Measurements from ENCODE around the gene MINDY4. TPM values are rescaled to one million over a fixed set of nuclear protein-coding genes. Genes with fewer than 3 reads are reported as not detected.

The MINDY4 gene
- total RNA-seq, 1 experiment from 2014 or later: 1.5 TPM

DNA sequence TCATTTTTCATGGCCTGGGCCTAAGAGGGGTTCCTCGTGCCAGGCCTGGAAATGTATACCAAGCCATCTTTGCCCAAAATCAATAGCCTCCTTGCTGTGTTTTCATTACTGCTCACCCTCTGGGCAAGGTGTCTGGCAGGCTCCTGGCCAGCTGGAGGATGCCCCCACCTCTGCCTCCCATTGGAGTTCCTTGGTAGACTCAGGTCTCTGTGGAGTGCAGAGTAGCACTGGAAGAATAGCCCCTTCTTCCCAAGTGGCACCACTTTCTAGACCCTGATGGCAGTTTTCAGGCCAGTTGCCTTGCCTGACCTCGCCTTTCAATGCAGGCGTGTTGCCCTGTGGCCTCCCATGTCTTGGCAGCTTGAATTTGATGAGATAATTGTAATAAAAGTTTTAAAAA is 84.7 kb downstream of the MINDY4 start:
- H3K79me2 ChIP-seq (ENCODE audit: low read length): no peaks in the 10 kb centered on the region
- H3K9ac ChIP-seq (ENCODE audit: low read length): no peak overlapping the region
- no peak overlapping the region for H3K27ac ChIP-seq (ENCODE audit: low read length)
- no peaks in the 10 kb centered on the region for H3K4me1 ChIP-seq (ENCODE audit: low read length)
- no peak for DNase-seq
- no peaks in the 10 kb centered on the region for H3K27me3 ChIP-seq (ENCODE audit: low read length)
- H3K36me3 ChIP-seq (ENCODE audit: insufficient read depth, low read length): no peaks in the 10 kb centered on the region
- no peak overlapping the region for H2AFZ ChIP-seq (ENCODE audit: low read length)
- H3K9me3 ChIP-seq (ENCODE audit: low read length): no peaks in the 10 kb centered on the region
- no peaks in the 10 kb centered on the region for H4K20me1 ChIP-seq (ENCODE audit: insufficient read depth, low read depth, low read length)
- H3K4me3 ChIP-seq (ENCODE audit: low read length): no peak overlapping the region
- H3K9me2 ChIP-seq (replicated peaks; ENCODE audit: insufficient read depth, low read length): no peaks in the 10 kb centered on the region
- no peak overlapping the region for H3K4me2 ChIP-seq (ENCODE audit: low read depth, low read length, poor library complexity, severe bottlenecking)

DNA sequence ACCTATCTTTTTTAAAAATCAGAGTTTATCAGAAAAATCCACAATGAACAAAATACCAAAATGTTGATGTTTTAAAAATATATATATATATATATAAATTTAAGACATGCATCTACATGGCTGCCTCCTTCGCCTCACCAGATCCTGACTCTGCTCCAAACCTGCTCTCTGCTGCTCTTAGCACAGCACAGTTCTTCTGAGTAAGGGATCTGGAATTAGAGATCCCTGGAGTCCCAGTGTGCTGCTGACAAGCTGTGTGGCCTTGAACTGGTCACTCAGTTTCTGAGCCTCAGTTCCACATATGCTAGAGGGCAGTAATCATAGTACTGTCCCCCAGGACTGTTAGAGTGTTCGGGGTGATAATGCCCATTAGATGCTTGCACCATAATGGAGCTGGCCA is 87.4 kb downstream of the MINDY4 start:
- no peaks in the 10 kb centered on the region for H3K36me3 ChIP-seq (ENCODE audit: insufficient read depth, low read length)
- H3K4me3 ChIP-seq (ENCODE audit: low read length): no peak overlapping the region
- no peaks in the 10 kb centered on the region for H3K9me3 ChIP-seq (ENCODE audit: low read length)
- DNase-seq: no peak
- H3K4me1 ChIP-seq (ENCODE audit: low read length): peaks cover under 1% of the 10 kb centered on the region; the same call in 1 of the 2 replicates
- no peak overlapping the region for H3K9ac ChIP-seq (ENCODE audit: low read length)
- H3K4me2 ChIP-seq (ENCODE audit: low read depth, low read length, poor library complexity, severe bottlenecking): no peak overlapping the region
- no peak overlapping the region for H2AFZ ChIP-seq (ENCODE audit: low read length)
- H3K9me2 ChIP-seq (replicated peaks; ENCODE audit: insufficient read depth, low read length): no peaks in the 10 kb centered on the region
- no peak overlapping the region for H3K27ac ChIP-seq (ENCODE audit: low read length)
- H3K27me3 ChIP-seq (ENCODE audit: low read length): no peaks in the 10 kb centered on the region
- no peaks in the 10 kb centered on the region for H3K79me2 ChIP-seq (ENCODE audit: low read length)
- no peaks in the 10 kb centered on the region for H4K20me1 ChIP-seq (ENCODE audit: insufficient read depth, low read depth, low read length)

DNA sequence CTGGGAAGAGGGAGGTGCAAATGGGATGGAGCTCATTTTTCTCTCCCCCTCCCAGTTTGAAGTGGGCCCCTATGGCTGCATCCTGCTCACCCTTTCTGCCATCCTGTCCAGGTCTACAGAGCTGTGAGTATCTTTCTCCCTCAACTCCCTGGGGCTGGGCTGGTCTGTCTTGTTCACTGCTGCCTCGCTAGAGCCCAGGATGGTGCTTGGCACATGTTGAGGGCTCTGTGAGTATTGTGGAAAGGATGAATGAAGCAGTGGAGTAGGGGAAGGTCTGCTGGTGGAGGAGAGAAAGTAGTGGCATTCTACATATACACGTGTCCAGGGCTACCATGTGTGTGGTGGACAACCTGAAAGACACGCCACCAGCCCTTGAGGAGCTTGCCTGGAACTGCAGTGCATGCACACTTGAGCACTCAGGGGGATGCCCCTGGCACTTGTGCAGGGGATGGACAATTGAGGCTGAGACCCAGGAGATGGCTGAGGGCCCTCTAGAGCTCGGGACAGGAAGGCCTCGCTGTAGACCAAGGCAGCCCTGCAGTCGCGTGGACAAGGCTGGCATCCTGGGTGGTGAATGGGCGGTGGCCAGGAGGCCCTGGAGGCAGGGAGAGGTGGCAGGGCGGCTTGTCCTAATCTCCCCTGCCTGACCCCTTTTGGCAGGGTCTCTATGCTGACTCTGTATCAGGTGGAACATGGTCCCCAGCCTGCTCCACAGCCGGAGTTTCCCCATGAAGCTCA is 88.2 kb downstream of the MINDY4 start:
- Histone ChIP-seq H4K20me1 (ENCODE audit: insufficient read depth, low read depth, low read length) (no peaks in the 10 kb centered on the region), H3K36me3 (ENCODE audit: insufficient read depth, low read length) (no peaks in the 10 kb centered on the region), H3K9me2 (replicated peaks; ENCODE audit: insufficient read depth, low read length) (no peaks in the 10 kb centered on the region), H3K79me2 (ENCODE audit: low read length) (no peaks in the 10 kb centered on the region), H3K4me2 (ENCODE audit: low read depth, low read length, poor library complexity, severe bottlenecking) (no peak overlapping the region), H3K4me3 (ENCODE audit: low read length) (no peak overlapping the region), H3K9ac (ENCODE audit: low read length) (no peak overlapping the region), H3K4me1 (ENCODE audit: low read length) (peaks cover 8% of the 10 kb centered on the region), H3K27me3 (ENCODE audit: low read length) (no peaks in the 10 kb centered on the region), H2AFZ (ENCODE audit: low read length) (no peak overlapping the region), H3K9me3 (ENCODE audit: low read length) (no peaks in the 10 kb centered on the region), H3K27ac (ENCODE audit: low read length) (no peak overlapping the region)
- no peak for DNase-seq

DNA sequence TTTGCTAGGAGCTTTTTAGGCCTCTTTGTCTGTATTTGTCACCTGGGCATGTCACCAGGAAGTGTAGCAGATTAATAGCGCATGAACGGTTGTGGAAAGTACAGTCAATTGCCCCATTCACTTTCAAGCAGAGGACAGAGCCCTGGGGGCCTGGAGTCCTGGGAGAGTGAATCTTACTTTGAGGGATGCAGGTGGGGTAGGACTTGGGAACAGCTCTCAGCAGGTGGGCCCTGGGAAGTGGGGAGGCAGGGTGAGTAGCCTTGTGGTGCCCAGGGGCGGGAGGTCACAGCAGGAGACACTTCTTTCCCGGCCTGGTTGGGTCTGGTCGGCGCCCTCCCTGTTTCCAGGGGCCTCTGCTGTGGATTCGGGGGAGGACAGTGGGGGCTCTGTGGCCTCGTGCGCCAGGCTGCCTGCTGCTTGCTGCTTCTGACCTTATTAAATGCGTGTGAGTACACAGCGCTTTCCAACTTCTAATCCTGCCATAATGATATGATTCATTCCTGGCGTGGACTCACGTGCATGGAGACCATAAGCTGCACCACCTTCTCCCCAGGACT is 88.8 kb downstream of the MINDY4 start:
- H3K79me2 ChIP-seq (ENCODE audit: low read length): no peaks in the 10 kb centered on the region
- no peak overlapping the region for H2AFZ ChIP-seq (ENCODE audit: low read length)
- no peaks in the 10 kb centered on the region for H3K36me3 ChIP-seq (ENCODE audit: insufficient read depth, low read length)
- H3K4me3 ChIP-seq (ENCODE audit: low read length): no peak overlapping the region
- no peaks in the 10 kb centered on the region for H4K20me1 ChIP-seq (ENCODE audit: insufficient read depth, low read depth, low read length)
- H3K4me2 ChIP-seq (ENCODE audit: low read depth, low read length, poor library complexity, severe bottlenecking): no peak overlapping the region
- peaks cover 8% of the 10 kb centered on the region for H3K4me1 ChIP-seq (ENCODE audit: low read length)
- no peaks in the 10 kb centered on the region for H3K9me2 ChIP-seq (replicated peaks; ENCODE audit: insufficient read depth, low read length)
- no peaks in the 10 kb centered on the region for H3K27me3 ChIP-seq (ENCODE audit: low read length)
- H3K9me3 ChIP-seq (ENCODE audit: low read length): no peaks in the 10 kb centered on the region
- no peak overlapping the region for H3K27ac ChIP-seq (ENCODE audit: low read length)
- DNase-seq: no peak
- no peak overlapping the region for H3K9ac ChIP-seq (ENCODE audit: low read length)

DNA sequence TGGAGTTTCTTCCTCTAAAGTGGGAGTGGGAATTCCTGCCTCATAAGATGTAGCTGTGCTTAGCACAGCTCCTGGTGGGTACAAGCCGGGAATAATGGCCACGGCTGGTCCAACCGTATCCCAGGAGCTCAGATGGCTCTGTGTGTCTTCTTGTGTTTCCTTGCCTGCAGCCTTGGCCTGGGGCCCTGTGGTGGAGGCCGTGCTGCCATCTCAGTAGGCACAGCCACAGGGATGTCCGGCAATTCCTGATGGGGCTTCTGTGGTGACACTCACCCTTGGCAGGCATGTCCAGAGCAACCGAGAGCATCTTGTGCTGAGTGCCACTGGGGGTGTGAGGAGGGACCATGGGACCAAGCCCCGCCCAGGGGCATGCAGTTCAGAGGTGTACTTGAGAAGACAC is 90.4 kb downstream of the MINDY4 start:
- Histone ChIP-seq H3K27me3 (ENCODE audit: low read length) (no peaks in the 10 kb centered on the region), H3K4me2 (ENCODE audit: low read depth, low read length, poor library complexity, severe bottlenecking) (no peak overlapping the region), H3K4me3 (ENCODE audit: low read length) (no peak overlapping the region), H4K20me1 (ENCODE audit: insufficient read depth, low read depth, low read length) (no peaks in the 10 kb centered on the region), H3K27ac (ENCODE audit: low read length) (no peak overlapping the region), H3K36me3 (ENCODE audit: insufficient read depth, low read length) (no peaks in the 10 kb centered on the region), H3K4me1 (ENCODE audit: low read length) (peaks cover 8% of the 10 kb centered on the region), H3K9ac (ENCODE audit: low read length) (no peak overlapping the region), H2AFZ (ENCODE audit: low read length) (no peak overlapping the region), H3K9me3 (ENCODE audit: low read length) (no peaks in the 10 kb centered on the region), H3K79me2 (ENCODE audit: low read length) (no peaks in the 10 kb centered on the region), H3K9me2 (replicated peaks; ENCODE audit: insufficient read depth, low read length) (no peaks in the 10 kb centered on the region)
- no peak for DNase-seq

DNA sequence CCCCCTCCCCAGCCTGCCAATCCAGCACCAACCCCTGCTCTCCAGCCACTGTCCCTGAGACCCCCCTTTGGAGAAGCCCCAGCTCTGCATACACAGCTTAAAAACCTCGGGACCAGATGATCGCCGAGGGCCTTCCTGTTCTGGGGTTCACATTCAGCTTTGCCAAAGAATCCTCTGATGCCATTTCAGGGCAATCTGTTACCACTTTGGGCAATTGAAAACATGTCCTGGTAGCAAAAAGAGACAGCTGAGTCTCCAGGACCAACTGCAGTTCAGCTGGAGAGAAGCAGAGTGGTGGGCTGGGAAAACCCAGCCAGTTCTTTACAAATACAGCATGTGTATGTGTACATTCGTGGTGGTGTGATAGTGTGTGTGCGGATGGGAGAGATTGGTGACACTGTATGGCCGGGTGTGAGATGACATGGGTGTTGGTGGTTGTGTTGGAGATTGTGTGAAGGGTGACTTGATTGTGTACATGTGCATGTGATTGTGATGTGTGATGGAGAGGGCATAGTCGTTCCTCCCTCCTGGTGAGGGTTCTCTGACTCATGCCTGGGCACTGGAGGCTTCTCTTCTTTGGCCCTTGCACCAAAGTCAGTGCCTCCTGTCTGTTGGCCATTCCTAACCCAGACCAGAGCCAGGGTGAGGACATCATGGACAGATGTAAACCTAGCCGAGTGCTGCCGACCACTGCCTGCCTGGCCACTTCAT is 91.9 kb downstream of the MINDY4 start:
- Histone ChIP-seq H3K79me2 (ENCODE audit: low read length) (no peaks in the 10 kb centered on the region), H3K9ac (ENCODE audit: low read length) (no peak overlapping the region), H3K4me3 (ENCODE audit: low read length) (no peak overlapping the region), H3K4me2 (ENCODE audit: low read depth, low read length, poor library complexity, severe bottlenecking) (no peak overlapping the region), H3K27me3 (ENCODE audit: low read length) (no peaks in the 10 kb centered on the region), H3K36me3 (ENCODE audit: insufficient read depth, low read length) (no peaks in the 10 kb centered on the region), H3K9me2 (replicated peaks; ENCODE audit: insufficient read depth, low read length) (no peaks in the 10 kb centered on the region), H3K27ac (ENCODE audit: low read length) (no peak overlapping the region), H3K4me1 (ENCODE audit: low read length) (peaks cover 8% of the 10 kb centered on the region), H2AFZ (ENCODE audit: low read length) (no peak overlapping the region), H3K9me3 (ENCODE audit: low read length) (no peaks in the 10 kb centered on the region), H4K20me1 (ENCODE audit: insufficient read depth, low read depth, low read length) (no peaks in the 10 kb centered on the region)
- DNase-seq: no peak

DNA sequence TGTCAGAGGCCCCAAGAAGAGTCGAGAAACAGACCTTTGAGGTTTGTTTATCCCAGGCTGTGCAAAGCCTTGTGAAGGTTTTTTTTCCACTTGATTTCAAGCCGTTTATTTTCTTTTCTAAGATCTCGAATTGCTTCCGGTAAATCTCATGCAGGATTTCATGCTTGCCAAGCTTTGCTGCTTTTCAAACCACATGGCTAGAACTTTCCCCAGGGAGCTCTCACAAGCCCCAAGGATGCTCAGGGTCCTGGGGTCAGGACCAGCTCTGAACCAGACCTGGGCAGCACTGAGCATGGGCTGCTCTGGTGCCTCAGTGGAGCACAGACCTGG is 92.5 kb downstream of the MINDY4 start:
- peaks cover 8% of the 10 kb centered on the region for H3K4me1 ChIP-seq (ENCODE audit: low read length)
- no peaks in the 10 kb centered on the region for H4K20me1 ChIP-seq (ENCODE audit: insufficient read depth, low read depth, low read length)
- no peak overlapping the region for H3K27ac ChIP-seq (ENCODE audit: low read length)
- H3K79me2 ChIP-seq (ENCODE audit: low read length): no peaks in the 10 kb centered on the region
- no peak overlapping the region for H3K4me3 ChIP-seq (ENCODE audit: low read length)
- no peaks in the 10 kb centered on the region for H3K9me2 ChIP-seq (replicated peaks; ENCODE audit: insufficient read depth, low read length)
- H3K9me3 ChIP-seq (ENCODE audit: low read length): no peaks in the 10 kb centered on the region
- H2AFZ ChIP-seq (ENCODE audit: low read length): no peak overlapping the region
- DNase-seq: no peak
- H3K4me2 ChIP-seq (ENCODE audit: low read depth, low read length, poor library complexity, severe bottlenecking): no peak overlapping the region
- no peak overlapping the region for H3K9ac ChIP-seq (ENCODE audit: low read length)
- H3K36me3 ChIP-seq (ENCODE audit: insufficient read depth, low read length): no peaks in the 10 kb centered on the region
- H3K27me3 ChIP-seq (ENCODE audit: low read length): no peaks in the 10 kb centered on the region

DNA sequence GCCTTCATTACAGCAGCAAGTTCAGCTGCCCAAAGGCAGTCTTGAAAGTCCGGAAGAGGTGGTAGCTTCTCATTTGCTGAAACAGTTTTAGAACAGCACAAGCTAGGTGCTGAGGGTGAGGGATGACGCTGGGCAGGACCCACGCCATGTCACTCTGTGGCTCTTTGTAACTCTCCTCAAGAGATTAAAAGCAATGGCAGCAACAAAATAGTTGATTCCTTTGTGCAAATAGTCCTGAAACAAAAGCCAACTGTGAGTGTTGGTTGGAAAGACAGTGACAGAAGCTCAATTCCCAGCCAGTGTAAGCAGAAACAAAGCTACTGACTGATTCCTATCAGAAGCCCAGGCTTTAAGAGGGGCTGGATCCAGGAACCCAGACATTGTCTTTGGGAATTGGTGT is 92.9 kb downstream of the MINDY4 start:
- H3K36me3 ChIP-seq (ENCODE audit: insufficient read depth, low read length): no peaks in the 10 kb centered on the region
- H3K9ac ChIP-seq (ENCODE audit: low read length): no peak overlapping the region
- peaks cover 8% of the 10 kb centered on the region for H3K4me1 ChIP-seq (ENCODE audit: low read length)
- H3K9me3 ChIP-seq (ENCODE audit: low read length): no peaks in the 10 kb centered on the region
- H3K9me2 ChIP-seq (replicated peaks; ENCODE audit: insufficient read depth, low read length): no peaks in the 10 kb centered on the region
- no peak overlapping the region for H3K27ac ChIP-seq (ENCODE audit: low read length)
- H3K27me3 ChIP-seq (ENCODE audit: low read length): no peaks in the 10 kb centered on the region
- H4K20me1 ChIP-seq (ENCODE audit: insufficient read depth, low read depth, low read length): no peaks in the 10 kb centered on the region
- H3K4me2 ChIP-seq (ENCODE audit: low read depth, low read length, poor library complexity, severe bottlenecking): no peak overlapping the region
- H2AFZ ChIP-seq (ENCODE audit: low read length): no peak overlapping the region
- H3K4me3 ChIP-seq (ENCODE audit: low read length): no peak overlapping the region
- DNase-seq: no peak
- H3K79me2 ChIP-seq (ENCODE audit: low read length): no peaks in the 10 kb centered on the region

All from Karpas-422 (cell line).